NCI-H1417 (cell line): ENCODE data around the gene LMNTD1.

ENCODE experiments used
- DNase-seq, 3 experiments: peaks; one replicate each; lab custom pipeline; 2025; lab: John Stamatoyannopoulos, UW

LMNTD1 gene

GRCh38 chr12:25491396-25492325, 61.4 kb downstream of the LMNTD1 start:
- no peak for DNase-seq

- DNase-seq = peak; percentile 45 to 82 (median 64)
Observed at GRCh38 chr12:25488956-25489870, 63.9 kb downstream of the LMNTD1 start.

GRCh38 chr12:25482625-25483024, 70.5 kb downstream of the LMNTD1 start:
- DNase-seq = peak in 2 of 3 experiments; percentile 16 to 76

- DNase-seq = no peak
Observed at GRCh38 chr12:25480145-25480544, 72.9 kb downstream of the LMNTD1 start.

- DNase-seq = no peak
Observed at GRCh38 chr12:25477217-25477616, 75.9 kb downstream of the LMNTD1 start.

- no peak for DNase-seq
Observed at GRCh38 chr12:25472453-25472852, 80.6 kb downstream of the LMNTD1 start.

GRCh38 chr12:25469861-25470260, 83.2 kb downstream of the LMNTD1 start:
- DNase-seq = peak in 1 of 3 experiments; percentile 29

GRCh38 chr12:25469368-25469767, 83.7 kb downstream of the LMNTD1 start:
- no peak for DNase-seq

- no peak for DNase-seq
Observed at GRCh38 chr12:25463521-25463920, 89.6 kb downstream of the LMNTD1 start.

GRCh38 chr12:25463005-25463404, 90.1 kb downstream of the LMNTD1 start:
- no peak for DNase-seq

- no peak for DNase-seq
Observed at GRCh38 chr12:25459541-25459951, 93.5 kb downstream of the LMNTD1 start.

GRCh38 chr12:25458047-25458552, 95.0 kb downstream of the LMNTD1 start:
- peak in 2 of 3 experiments; percentile 48 to 73 for DNase-seq

- DNase-seq = no peak
Observed at GRCh38 chr12:25456474-25456873, 96.6 kb downstream of the LMNTD1 start.

- DNase-seq = no peak
Observed at GRCh38 chr12:25455696-25456095, 97.4 kb downstream of the LMNTD1 start.

- DNase-seq = no peak
Observed at GRCh38 chr12:25449007-25449406, 104.1 kb downstream of the LMNTD1 start.

GRCh38 chr12:25447046-25447445, 106.0 kb downstream of the LMNTD1 start:
- DNase-seq = no peak

- no peak for DNase-seq
Observed at GRCh38 chr12:25438638-25439037, 114.4 kb downstream of the LMNTD1 start.

GRCh38 chr12:25436206-25437030, 116.7 kb downstream of the LMNTD1 start:
- peak; percentile 31 to 87 (median 64) for DNase-seq

GRCh38 chr12:25435431-25435830, 117.7 kb downstream of the LMNTD1 start:
- no peak for DNase-seq

GRCh38 chr12:25434515-25434914, 118.6 kb downstream of the LMNTD1 start:
- DNase-seq = no peak

GRCh38 chr12:25433581-25434325, 119.3 kb downstream of the LMNTD1 start:
- DNase-seq = no peak
